ENCODE data around the gene SUMO2. TPM values are rescaled to one million over a fixed set of nuclear protein-coding genes. Genes with fewer than 3 reads are reported as not detected.

Gene SUMO2
- total and polyA plus RNA-seq, 2 of the 13 experiments (the other 11 are each of a cell fraction or from before 2014, with no cell fraction given): 337 to 553 TPM

GRCh38 chr17:75131278-75132017 is 51.3 kb downstream of the SUMO2 start, which contains the start of gene NT5C (continued):
- no peak for TF ChIP-seq THAP8 (CRISPR knock-in tag; IDR thresholded peaks at IDR 0.05; ENCODE audit: borderline replicate concordance)
- no peak for TF ChIP-seq SSRP1 (CRISPR knock-in tag; IDR thresholded peaks at IDR 0.05)
- TF ChIP-seq ZNF207 (IDR thresholded peaks at IDR 0.05; ENCODE audit: borderline replicate concordance): no peak
- no peak for TF ChIP-seq JUND (CRISPR knock-in tag; IDR thresholded peaks at IDR 0.05)
- TF ChIP-seq SMARCE1 (IDR thresholded peaks at IDR 0.05; ENCODE audit: borderline replicate concordance): no peak
- no peak for TF ChIP-seq HNF4A (CRISPR knock-in tag; IDR thresholded peaks at IDR 0.05)
- no peak for TF ChIP-seq SOX6 (IDR thresholded peaks at IDR 0.05)
- peak; percentile 51 for TF ChIP-seq SOX6 (CRISPR knock-in tag; IDR thresholded peaks at IDR 0.05)
- no peak; the same call in 1 of the 2 replicates for TF ChIP-seq HNF1B (CRISPR knock-in tag; IDR thresholded peaks at IDR 0.05)
- TF ChIP-seq ZNF280B (CRISPR knock-in tag; IDR thresholded peaks at IDR 0.05; ENCODE audit: borderline replicate concordance): no peak; the same call in 1 of the 2 replicates
- no peak for TF ChIP-seq ZNF367 (CRISPR knock-in tag; IDR thresholded peaks at IDR 0.05; ENCODE audit: borderline replicate concordance)
- TF ChIP-seq ZNF598 (CRISPR knock-in tag; IDR thresholded peaks at IDR 0.05; ENCODE audit: borderline replicate concordance): no peak
- no peak for TF ChIP-seq ZNF841 (CRISPR knock-in tag; IDR thresholded peaks at IDR 0.05; ENCODE audit: borderline replicate concordance)
- peak; percentile 92; the same call in 1 of the 2 replicates for TF ChIP-seq ZNF451 (CRISPR knock-in tag; IDR thresholded peaks at IDR 0.05)
- peak; percentile 34; the same call in 1 of the 2 replicates for TF ChIP-seq SMAD3 (CRISPR knock-in tag; IDR thresholded peaks at IDR 0.05)
- peak; percentile 82; the same call in 1 of the 2 replicates for TF ChIP-seq KAT8 (CRISPR knock-in tag; IDR thresholded peaks at IDR 0.05)
- TF ChIP-seq ZXDC (CRISPR knock-in tag; IDR thresholded peaks at IDR 0.05): peak; percentile 95; the same call in 1 of the 2 replicates
- peak; percentile 84 for TF ChIP-seq LBX2 (CRISPR knock-in tag; IDR thresholded peaks at IDR 0.05; ENCODE audit: borderline replicate concordance)
- TF ChIP-seq FOXO1 (CRISPR knock-in tag; IDR thresholded peaks at IDR 0.05): peak; percentile 58
- no peak; the same call in 1 of the 2 replicates for TF ChIP-seq HOXA9 (CRISPR knock-in tag; IDR thresholded peaks at IDR 0.05; ENCODE audit: borderline replicate concordance)
- peak; percentile 92 for TF ChIP-seq ZNF563 (CRISPR knock-in tag; IDR thresholded peaks at IDR 0.05)
- TF ChIP-seq ZNF737 (CRISPR knock-in tag; IDR thresholded peaks at IDR 0.05; ENCODE audit: borderline replicate concordance): no peak
- 0 out of 2 replicates have a peak, but pooled peaks have one; percentile 61 for TF ChIP-seq ZNF549 (CRISPR knock-in tag; IDR thresholded peaks at IDR 0.05)

Measured in HepG2 (cell line).